Astrocyte of the cerebellum (primary cell): ENCODE data around the gene ATP6V0A4.
"Not testable (repeated sequence)": the region's sequence is repeated elsewhere in the genome, so short reads cannot be mapped to it uniquely, and the experiment has no call there.

ENCODE experiments used
- DNase-seq: peaks from one replicate; pipeline ENCODE4 v3.0.0-alpha.2; 2011; ENCODE audit warnings: low read depth
- H3K4me3 ChIP-seq: 2 replicates; pipeline ENCODE4 v1.5.1; 2011; ENCODE audit warnings: mild to moderate bottlenecking, low read depth, low read length, moderate library complexity
- in situ Hi-C: cut with HindIII; loops from 2 replicates; pipeline ENCODE4 v1.10.0; 2017; ENCODE audit warnings: low sequenced_read_pairs
- TF ChIP-seq, protein P1 (sequence below): IDR thresholded peaks from 2 replicates; pipeline ENCODE4 v1.5.1; 2012; ENCODE audit warnings: low read length, low read depth, moderate library complexity, mild to moderate bottlenecking; ENCODE audit errors: missing control alignments

Gene ATP6V0A4

DNA sequence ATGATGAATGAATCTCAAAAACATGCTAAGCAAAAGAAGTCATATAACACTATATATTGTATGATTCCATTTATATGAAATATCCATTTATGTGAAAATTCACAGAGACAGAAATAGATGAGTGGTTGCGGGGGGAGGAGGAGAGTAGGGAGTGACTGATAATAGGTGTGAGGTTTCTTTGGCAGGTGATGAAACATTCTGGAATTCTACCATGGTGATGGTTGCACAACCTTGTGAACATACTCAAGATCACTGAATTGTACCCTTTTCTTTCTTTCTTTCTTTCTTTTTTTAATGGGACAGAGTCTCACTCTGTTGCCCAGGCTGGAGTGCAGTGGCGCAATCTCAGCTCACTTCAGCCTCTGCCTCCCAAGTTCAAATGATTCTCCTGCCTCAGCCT is 107.5 kb downstream of the ATP6V0A4 start:
- no peak for DNase-seq
- TF ChIP-seq, protein P1, sequence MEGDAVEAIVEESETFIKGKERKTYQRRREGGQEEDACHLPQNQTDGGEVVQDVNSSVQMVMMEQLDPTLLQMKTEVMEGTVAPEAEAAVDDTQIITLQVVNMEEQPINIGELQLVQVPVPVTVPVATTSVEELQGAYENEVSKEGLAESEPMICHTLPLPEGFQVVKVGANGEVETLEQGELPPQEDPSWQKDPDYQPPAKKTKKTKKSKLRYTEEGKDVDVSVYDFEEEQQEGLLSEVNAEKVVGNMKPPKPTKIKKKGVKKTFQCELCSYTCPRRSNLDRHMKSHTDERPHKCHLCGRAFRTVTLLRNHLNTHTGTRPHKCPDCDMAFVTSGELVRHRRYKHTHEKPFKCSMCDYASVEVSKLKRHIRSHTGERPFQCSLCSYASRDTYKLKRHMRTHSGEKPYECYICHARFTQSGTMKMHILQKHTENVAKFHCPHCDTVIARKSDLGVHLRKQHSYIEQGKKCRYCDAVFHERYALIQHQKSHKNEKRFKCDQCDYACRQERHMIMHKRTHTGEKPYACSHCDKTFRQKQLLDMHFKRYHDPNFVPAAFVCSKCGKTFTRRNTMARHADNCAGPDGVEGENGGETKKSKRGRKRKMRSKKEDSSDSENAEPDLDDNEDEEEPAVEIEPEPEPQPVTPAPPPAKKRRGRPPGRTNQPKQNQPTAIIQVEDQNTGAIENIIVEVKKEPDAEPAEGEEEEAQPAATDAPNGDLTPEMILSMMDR: no peak
- in situ Hi-C loops: no loop called here
- no peak overlapping the region for H3K4me3 ChIP-seq

- in situ Hi-C loops, H3K4me3 ChIP-seq, DNase-seq: not testable (repeated sequence)
These were observed 110.0 kb downstream of the ATP6V0A4 start for GRCh38 chr7:138688037-138688436.

- in situ Hi-C loops: no loop called here
- TF ChIP-seq, protein P1: no peak
- no peak overlapping the region for H3K4me3 ChIP-seq
- no peak for DNase-seq
These were observed 113.7 kb downstream of the ATP6V0A4 start for GRCh38 chr7:138684340-138684739.

- in situ Hi-C loops: no loop called here
- no peak for DNase-seq
- TF ChIP-seq, protein P1: no peak
- H3K4me3 ChIP-seq: no peak overlapping the region
These were observed 118.2 kb downstream of the ATP6V0A4 start for GRCh38 chr7:138679793-138680192.

DNA sequence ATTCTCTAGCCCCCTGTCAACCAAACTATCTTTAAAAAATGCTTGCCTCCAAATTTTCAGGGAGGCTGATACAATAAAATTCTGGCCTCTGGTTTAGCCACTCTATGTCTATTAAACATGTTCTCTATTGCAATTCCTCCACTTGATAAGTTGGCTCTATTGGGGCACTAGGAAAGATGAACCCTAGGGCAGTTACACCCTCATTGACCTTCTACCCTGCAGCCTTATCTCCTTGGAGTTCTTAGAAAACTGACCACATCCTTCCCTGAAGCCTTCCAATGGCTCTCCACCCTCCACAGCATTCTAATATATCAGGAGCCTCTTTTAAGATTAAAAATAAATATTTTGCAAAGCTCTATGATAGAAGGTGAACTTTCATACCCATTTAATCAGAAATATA is 127.4 kb downstream of the ATP6V0A4 start:
- in situ Hi-C loops: no loop called here
- no peak for DNase-seq
- no peak overlapping the region for H3K4me3 ChIP-seq
- TF ChIP-seq, protein P1: no peak

- TF ChIP-seq, protein P1: no peak
- no peak for DNase-seq
- in situ Hi-C loops: no loop called here
- H3K4me3 ChIP-seq: no peak overlapping the region
These were observed 128.6 kb downstream of the ATP6V0A4 start for GRCh38 chr7:138669364-138669763.

DNA sequence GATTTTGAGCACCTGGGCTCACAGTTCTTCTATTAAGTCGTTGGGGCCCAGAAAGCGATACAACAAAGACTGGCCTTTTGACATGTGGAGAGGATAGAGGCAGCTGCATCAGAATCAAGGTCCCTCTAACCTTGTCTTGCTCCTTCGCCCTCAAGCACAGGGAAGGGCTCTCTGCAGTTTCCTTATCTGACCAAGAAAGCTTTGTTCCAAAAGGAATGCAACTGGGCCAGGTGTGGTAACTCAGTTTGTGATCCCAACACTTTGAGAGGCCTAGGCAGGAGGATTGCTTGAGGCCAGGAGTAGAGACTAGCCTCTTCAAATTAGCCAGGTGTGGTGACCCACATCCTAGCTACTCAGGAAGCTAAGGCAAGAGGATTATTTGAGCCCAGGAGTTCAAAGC is 129.1 kb downstream of the ATP6V0A4 start:
- H3K4me3 ChIP-seq: no peak overlapping the region
- no peak for DNase-seq
- TF ChIP-seq, protein P1: no peak
- in situ Hi-C loops: no loop called here
